Activated T-cell treated with anti-CD3 and anti-CD28 coated beads for 24 hours (primary cell): ENCODE results near the gene PKN1.
A peak's percentile ranks its signal among the peaks of the same experiment; 100 is the strongest.

Experiments used
- DNase-seq: peaks from one replicate; pipeline ENCODE4 v3.0.0-alpha.2; 2020; ENCODE audit warnings: low read depth

The PKN1 gene

GRCh38 chr19:14467391-14467790, 34.3 kb downstream of the PKN1 start:
- no peak for DNase-seq

GRCh38 chr19:14467816-14468215, 34.7 kb downstream of the PKN1 start:
- DNase-seq: no peak

- no peak for DNase-seq
Observed at GRCh38 chr19:14470031-14470876, 37.1 kb downstream of the PKN1 start.

- DNase-seq: no peak
Observed at GRCh38 chr19:14471436-14472187, 38.5 kb downstream of the PKN1 start.

- peak; percentile 78 for DNase-seq
Observed at GRCh38 chr19:14472202-14472938, 39.3 kb downstream of the PKN1 start.

GRCh38 chr19:14473073-14473977, 40.2 kb downstream of the PKN1 start:
- no peak for DNase-seq

GRCh38 chr19:14473978-14474578, 41.0 kb downstream of the PKN1 start:
- DNase-seq: no peak

GRCh38 chr19:14474827-14475226, 41.7 kb downstream of the PKN1 start:
- DNase-seq: no peak

- no peak for DNase-seq
Observed at GRCh38 chr19:14475251-14476073, 42.4 kb downstream of the PKN1 start, which contains the start of gene PTGER1. PTGER1 (minus strand) TSS chr19:14475354; CDS start chr19:14474320, 1,034 bp downstream.

GRCh38 chr19:14476327-14476672, 43.2 kb downstream of the PKN1 start:
- DNase-seq: no peak

- no peak for DNase-seq
Observed at GRCh38 chr19:14476673-14477401, 43.7 kb downstream of the PKN1 start.

- no peak for DNase-seq
Observed at GRCh38 chr19:14477418-14478112, 44.5 kb downstream of the PKN1 start.

- no peak for DNase-seq
Observed at GRCh38 chr19:14478113-14478545, 45.0 kb downstream of the PKN1 start.

- DNase-seq: no peak
Observed at GRCh38 chr19:14479309-14479974, 46.3 kb downstream of the PKN1 start.

GRCh38 chr19:14479975-14480699, 47.0 kb downstream of the PKN1 start:
- DNase-seq: peak; percentile 64

- DNase-seq: no peak
Observed at GRCh38 chr19:14480700-14481079, 47.6 kb downstream of the PKN1 start.

- DNase-seq: no peak
Observed at GRCh38 chr19:14482172-14482941, 49.3 kb downstream of the PKN1 start.
